ENCODE measurements around the gene PLCB4.

PLCB4 gene

GRCh38 chr20:9329355-9330101 lies 260.6 kb downstream of the PLCB4 start:
- TF ChIP-seq, protein P1, sequence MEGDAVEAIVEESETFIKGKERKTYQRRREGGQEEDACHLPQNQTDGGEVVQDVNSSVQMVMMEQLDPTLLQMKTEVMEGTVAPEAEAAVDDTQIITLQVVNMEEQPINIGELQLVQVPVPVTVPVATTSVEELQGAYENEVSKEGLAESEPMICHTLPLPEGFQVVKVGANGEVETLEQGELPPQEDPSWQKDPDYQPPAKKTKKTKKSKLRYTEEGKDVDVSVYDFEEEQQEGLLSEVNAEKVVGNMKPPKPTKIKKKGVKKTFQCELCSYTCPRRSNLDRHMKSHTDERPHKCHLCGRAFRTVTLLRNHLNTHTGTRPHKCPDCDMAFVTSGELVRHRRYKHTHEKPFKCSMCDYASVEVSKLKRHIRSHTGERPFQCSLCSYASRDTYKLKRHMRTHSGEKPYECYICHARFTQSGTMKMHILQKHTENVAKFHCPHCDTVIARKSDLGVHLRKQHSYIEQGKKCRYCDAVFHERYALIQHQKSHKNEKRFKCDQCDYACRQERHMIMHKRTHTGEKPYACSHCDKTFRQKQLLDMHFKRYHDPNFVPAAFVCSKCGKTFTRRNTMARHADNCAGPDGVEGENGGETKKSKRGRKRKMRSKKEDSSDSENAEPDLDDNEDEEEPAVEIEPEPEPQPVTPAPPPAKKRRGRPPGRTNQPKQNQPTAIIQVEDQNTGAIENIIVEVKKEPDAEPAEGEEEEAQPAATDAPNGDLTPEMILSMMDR (IDR thresholded peaks at IDR 0.05; ENCODE audit: insufficient read depth, low read length, missing control alignments) = no peak
- POLR2A ChIA-PET = interaction anchor here (0.8 kb wide), 1 partner anchor 17 kb away, joined by 3 read pairs; no protein-coding TSS in a partner anchor
- CTCF ChIA-PET = interaction anchor here (0.9 to 1.2 kb wide), 3 partner anchors 22 to 476 kb away, joined by 3 to 5 read pairs (median 3); no protein-coding TSS in a partner anchor
- H3K4me3 ChIP-seq (ENCODE audit: low read depth, low read length) = no peak overlapping the region
- no peak for DNase-seq (ENCODE audit: low read depth, low spot score)

DNA sequence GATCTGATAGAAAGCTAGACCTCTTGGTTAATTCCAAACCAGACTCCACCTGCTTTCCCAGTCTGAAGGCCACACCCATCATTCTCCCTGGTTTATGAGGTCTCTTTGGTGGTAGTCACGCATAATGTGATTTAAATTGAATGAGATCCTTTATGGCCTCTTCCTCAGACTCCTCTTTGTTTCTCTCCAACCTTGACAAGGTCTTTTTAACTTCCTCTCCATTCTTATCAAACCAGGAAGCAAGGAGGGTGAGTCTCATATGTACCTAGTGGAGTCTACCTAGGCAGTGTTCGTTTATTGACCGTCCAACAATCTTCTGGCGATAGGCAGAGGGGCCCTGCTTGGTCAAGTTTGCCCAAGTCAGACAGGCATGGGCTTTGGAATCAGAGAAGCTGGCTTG lies 261.3 kb downstream of the PLCB4 start:
- DNase-seq (ENCODE audit: low read depth, low spot score) = no peak
- POLR2A ChIA-PET = no interaction called here

DNA sequence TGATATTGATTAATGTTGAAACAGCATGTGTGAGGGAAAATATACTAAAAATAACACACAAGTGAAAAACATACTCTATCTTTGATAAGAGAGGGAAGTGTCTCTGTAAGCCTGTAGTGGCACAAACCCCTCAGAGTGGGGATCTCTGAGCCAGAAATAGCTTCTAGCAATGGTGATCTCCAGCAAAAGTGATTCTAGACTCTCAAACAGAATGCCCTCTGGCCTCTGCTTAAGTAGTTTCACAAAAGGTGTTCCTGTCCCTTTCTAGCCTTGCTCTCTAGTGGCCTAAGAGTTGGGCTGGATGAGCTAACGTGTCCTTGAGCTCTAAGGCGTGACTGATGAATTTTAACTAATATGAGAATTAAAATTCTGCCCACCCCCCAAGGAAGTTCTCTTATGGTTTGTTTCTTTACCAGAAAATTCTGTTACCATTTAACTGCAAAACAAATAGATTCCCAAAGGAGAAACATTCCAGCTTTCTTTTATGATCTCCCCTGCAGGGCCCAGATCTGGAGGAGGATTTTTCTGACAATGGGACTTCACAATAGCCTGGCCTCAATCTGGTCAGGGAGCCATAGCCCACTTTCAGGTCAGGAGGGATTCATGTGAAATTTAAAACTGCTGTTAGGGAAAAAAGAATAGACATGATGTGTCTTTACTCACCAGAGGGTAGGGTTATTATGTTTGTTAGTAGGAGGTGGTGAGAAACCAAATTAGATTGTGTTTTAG lies 263.0 kb downstream of the PLCB4 start:
- no peak for DNase-seq (ENCODE audit: low read depth, low spot score)
- CTCF ChIA-PET = interaction anchor here (0.7 to 1.4 kb wide), 5 partner anchors 8 to 152 kb away, joined by 3 to 4 read pairs (median 3); no protein-coding TSS in a partner anchor
- TF ChIP-seq, protein P1 (IDR thresholded peaks at IDR 0.05; ENCODE audit: insufficient read depth, low read length, missing control alignments) = no peak
- no peak overlapping the region for H3K4me3 ChIP-seq (ENCODE audit: low read depth, low read length)
- POLR2A ChIA-PET = interaction anchor here (0.6 kb wide), 1 partner anchor 633 kb away, joined by 4 read pairs; no protein-coding TSS in a partner anchor

More for the DNA sequence above, 261.3 kb downstream of the PLCB4 start:
- CTCF ChIA-PET = no interaction called here
- H3K4me3 ChIP-seq (ENCODE audit: low read depth, low read length) = no peak overlapping the region
- TF ChIP-seq, protein P1 (IDR thresholded peaks at IDR 0.05; ENCODE audit: insufficient read depth, low read length, missing control alignments) = no peak

DNA sequence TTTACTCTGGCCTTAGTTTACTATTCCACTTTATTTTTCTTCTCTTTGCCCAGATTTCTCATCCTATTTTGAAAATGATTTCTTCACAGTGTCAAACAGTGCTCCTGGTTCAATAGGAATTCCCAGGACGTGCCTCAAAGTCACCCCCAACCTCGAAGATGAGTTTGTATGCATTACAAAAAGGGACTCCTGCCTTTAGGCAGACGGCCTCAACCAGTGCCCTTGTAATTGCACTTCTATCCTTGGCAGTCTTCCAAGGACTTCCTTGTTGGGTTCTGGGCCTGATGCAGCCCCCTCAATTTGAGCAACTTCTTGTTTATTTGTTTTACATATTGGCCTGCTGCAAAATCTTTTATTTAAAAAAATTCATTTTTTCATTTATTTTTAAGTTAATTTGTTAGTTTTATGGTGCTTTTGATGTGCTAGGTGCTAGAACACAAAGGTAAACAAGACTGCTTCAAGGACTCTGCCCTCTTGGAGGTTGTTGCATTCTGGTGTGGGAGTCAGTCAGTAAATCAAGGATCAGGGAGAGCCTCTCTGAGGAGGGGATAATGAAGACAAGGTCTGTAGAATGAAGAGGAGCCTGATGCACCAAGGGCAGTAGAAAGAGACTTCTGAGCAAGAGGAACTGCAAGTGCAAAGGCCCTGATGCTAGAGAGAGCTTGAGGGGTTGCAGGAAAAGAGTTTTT lies 264.0 kb downstream of the PLCB4 start:
- H3K4me3 ChIP-seq (ENCODE audit: low read depth, low read length) = no peak overlapping the region
- ChIA-PET CTCF (interaction anchor here (0.7 to 1.4 kb wide), 2 partner anchors 12 to 17 kb away, joined by 3 read pairs; no protein-coding TSS in a partner anchor), POLR2A (no interaction called here)
- DNase-seq (ENCODE audit: low read depth, low spot score) = no peak
- TF ChIP-seq, protein P1 (IDR thresholded peaks at IDR 0.05; ENCODE audit: insufficient read depth, low read length, missing control alignments) = no peak

DNA sequence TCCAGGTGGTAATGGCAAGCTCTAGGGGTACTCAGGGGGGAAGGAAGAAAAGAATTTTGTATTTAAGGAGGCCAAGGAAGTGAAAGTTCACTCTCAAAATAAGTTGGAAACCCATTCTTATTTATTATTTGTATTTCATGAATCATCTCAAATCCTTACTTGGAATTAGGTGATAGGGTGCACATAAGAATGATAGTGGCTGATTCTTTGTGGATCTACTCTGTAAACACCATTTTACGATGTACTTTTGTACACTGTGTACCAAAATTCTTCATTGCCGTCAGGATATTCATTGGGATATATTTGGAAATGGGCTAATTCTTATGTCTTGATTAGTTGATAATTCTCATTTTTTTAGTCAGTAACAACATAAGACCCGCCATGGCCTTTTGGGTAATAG lies 266.0 kb downstream of the PLCB4 start:
- TF ChIP-seq, protein P1 (IDR thresholded peaks at IDR 0.05; ENCODE audit: insufficient read depth, low read length, missing control alignments) = no peak
- ChIA-PET CTCF (interaction anchor here (1.8 kb wide), 1 partner anchor 10 kb away, joined by 5 read pairs; no protein-coding TSS in a partner anchor), POLR2A (no interaction called here)
- no peak for DNase-seq (ENCODE audit: low read depth, low spot score)
- no peak overlapping the region for H3K4me3 ChIP-seq (ENCODE audit: low read depth, low read length)

All from AG04449 (cell line).